Limb (tissue), 2 donors: ENCODE measurements around the gene STAB2.
"Not testable (repeated sequence)": the region's sequence is repeated elsewhere in the genome, so short reads cannot be mapped to it uniquely, and the experiment has no call there.

ENCODE experiments used
- DNase-seq, 2 donors: peaks; one replicate each; pipeline ENCODE4 v3.0.0-alpha.2; 2016; ENCODE audit errors: extremely low spot score in 2 of 2

STAB2 gene

GRCh38 chr12:103645202-103645601, 58.1 kb downstream of the STAB2 start:
- DNase-seq: no peak

GRCh38 chr12:103647267-103647666, 60.2 kb downstream of the STAB2 start:
- DNase-seq: peak in 1 of 2 donors; percentile 31

DNA sequence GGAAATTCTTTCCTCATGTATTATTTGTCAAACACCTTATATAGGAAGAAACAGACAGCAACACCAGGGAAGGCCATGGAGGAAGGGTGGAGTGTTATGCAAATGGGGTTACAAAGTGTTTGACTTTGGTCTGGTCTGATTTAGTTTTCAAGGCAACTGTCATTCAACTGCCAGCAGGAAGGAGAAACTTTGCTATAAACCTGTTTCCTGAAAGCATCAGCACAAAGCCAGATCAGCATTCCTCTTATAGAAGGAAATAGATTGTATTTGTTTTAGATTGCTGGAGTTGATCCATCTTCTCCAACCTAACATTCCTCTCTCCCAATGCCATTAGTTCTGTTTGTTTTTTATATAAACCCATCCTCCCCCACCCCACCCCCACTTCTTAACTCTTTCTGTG, 65.7 kb downstream of the STAB2 start:
- no peak for DNase-seq

DNA sequence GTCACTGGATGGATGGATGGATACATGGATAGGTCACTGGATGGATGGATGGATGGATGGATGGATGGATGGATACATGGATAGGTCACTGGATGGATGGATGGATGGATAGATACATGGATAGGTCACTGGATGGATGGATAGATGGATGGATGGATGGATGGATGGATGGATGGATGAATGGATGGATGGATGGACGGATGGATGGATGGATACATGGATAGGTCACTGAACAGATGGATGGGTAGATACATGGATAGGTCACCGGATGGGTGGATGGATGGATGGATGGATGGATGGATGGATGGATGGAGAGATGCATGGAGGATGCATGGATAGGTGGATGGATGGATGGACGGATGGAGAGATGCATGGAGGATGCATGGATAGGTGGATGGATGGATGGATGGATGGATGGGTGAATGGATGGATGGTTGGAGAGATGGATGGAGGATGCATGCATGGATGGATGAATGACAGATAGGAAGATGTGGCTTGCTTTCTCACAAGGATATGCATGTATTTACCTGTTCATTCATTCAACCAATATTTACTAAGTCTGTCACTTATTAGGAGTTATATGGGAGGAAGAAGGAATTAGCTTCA, 66.6 kb downstream of the STAB2 start:
- DNase-seq: not testable (repeated sequence)

DNA sequence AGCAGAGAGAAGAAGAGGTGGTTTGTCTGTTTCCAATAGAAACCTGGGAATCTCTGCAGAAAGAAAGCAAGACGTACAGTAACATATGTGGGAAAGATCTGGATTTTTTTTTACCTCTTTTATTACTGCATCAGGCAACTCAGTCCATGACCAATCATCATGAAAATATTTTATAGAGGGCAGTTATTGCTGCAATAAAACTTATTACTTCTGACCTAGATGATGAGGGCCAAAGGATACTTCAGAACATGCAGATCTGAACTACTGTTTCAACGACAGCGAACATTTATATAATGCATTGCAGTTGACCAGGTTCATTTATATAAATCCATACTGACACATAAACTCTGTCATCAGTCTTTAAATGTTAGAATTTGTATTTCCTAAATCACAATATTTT, 67.7 kb downstream of the STAB2 start:
- no peak for DNase-seq

GRCh38 chr12:103656291-103656690, 69.2 kb downstream of the STAB2 start:
- DNase-seq: no peak

DNA sequence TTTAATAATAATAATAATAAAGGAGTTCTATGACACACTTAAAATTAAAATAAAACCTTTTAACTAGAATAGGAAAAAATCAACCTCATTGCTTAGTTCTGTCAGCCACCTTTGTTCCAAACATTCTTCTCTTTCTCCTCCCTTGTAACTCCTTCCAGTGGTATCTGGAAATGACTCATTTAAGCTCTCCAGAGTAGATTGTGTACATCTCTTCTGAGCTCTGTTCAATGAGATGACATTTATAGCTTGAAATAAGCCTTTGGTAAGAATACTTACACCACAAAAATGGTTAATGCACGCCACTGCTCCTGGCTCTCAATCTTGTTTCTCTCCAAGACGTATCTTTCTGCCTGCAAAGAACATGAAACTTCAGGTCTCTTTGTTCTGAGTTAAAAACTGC, 70.3 kb downstream of the STAB2 start:
- no peak for DNase-seq

DNA sequence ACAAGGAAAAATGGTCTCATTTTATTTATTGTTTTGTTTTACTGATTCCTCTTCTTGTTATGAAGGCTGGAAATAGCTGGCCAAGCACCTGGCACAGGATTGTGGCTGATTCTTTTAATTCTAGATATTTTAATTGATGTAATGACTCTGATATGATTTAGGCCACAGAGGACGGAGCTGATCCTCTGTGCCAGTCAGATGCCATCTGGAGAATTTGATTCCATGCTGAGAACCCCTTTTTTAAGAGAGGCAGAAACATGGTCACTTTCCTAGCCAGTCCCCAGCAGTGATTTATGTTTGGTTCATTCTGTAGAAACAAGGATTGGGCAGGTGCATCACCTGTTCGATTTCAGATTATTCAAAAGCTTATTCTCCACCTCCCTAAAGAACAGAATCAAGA, 77.6 kb downstream of the STAB2 start:
- DNase-seq: no peak

DNA sequence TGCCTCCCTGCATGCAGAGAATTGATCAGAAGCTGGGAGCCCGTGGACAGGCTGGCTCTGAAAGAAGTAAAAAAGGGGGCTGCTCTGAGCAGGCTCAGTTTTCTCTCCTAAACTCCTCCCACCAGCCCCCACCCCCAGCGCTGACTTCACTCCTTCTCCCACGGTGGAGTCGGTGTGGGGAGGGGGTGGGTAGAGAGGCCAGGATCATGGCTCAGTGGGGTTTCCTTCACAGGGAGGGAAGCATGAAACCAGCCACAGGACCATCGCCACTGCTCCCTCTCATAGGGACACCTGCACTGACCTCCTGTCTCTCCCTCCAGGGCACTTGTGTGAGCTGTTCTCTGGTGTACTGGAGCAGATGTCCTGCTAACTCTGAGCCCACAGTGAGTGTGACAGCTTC, 78.9 kb downstream of the STAB2 start:
- no peak for DNase-seq

- DNase-seq: no peak
These were observed 80.1 kb downstream of the STAB2 start for GRCh38 chr12:103667125-103667524.

DNA sequence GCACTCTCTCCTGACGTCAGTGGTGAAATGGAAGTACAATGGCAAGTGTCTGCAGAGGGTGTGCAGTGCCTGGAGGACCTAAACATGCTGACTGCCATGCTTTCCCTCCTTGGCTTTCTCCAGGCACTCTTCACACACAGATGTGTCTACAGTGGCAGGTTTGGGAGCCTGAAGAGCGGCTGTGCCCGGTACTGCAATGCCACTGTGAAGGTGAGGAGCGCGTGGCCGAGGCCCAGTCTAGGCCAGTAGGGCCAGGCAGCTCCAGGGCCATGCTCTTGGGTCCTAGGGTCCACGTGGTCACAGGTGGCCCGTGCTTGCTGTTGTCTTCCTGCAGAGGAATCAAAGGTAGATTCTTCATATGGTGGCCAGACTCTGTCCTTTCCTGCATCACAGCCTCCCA, 81.4 kb downstream of the STAB2 start:
- DNase-seq: no peak

- no peak for DNase-seq
These were observed 84.3 kb downstream of the STAB2 start for GRCh38 chr12:103671367-103671766.

DNA sequence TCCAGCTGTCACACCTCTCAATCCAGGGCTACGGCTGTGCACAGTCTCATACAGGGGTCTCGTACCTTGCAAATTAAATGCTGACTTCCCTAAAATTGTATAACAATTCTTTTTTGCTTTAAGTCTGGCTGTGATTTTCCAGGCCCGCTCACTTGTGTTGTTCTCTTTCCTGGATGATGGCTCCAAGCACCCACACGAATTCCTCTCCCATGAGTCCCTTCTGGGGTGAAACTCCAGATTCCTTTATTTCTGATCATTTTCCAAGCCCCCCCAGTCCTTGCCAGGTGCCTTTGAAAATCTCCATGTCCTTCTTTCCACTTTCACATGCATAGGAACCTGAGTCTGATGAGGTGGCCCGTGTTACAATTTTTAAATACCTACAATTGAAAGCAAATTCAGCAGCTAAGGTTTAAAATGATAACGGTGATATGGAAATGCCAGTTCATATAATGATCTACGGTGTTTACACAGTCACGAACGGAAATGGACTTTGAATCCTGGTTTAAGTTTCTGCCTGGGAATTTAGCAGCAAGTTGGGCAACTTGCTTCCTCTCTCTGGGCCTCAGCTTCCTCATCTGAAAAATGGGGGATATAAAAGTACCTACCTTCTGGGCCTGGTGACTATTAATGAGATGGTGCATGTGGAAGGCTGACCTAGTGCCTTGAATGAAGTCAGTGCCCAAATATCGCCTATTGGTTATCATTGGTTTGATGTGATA, 85.5 kb downstream of the STAB2 start:
- no peak for DNase-seq

GRCh38 chr12:103673487-103673886, 86.4 kb downstream of the STAB2 start:
- no peak for DNase-seq

- no peak for DNase-seq
These were observed 86.9 kb downstream of the STAB2 start for GRCh38 chr12:103673891-103674375.

DNA sequence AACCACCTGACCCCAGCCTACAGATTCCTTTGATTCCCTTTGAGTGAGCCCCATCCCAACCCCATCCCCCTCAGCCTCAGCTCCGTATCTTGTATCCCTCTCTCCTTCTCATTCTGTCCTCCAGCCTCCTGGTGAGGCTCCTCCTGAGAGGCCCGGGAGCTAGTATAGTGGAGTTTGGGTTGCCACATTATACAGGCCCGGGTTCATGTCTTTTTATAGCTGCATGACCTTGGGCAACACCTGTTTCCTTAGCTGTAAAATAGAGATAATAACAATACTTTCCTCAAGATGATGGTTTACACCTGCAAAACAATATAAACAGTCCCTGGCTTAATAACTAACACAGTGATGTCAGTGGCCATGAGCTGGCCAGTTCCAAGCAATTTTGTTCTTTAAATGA, 89.8 kb downstream of the STAB2 start:
- DNase-seq: no peak

- DNase-seq: no peak
These were observed 90.3 kb downstream of the STAB2 start for GRCh38 chr12:103677341-103677740.

- DNase-seq: no peak
These were observed 90.8 kb downstream of the STAB2 start for GRCh38 chr12:103677905-103678304.

DNA sequence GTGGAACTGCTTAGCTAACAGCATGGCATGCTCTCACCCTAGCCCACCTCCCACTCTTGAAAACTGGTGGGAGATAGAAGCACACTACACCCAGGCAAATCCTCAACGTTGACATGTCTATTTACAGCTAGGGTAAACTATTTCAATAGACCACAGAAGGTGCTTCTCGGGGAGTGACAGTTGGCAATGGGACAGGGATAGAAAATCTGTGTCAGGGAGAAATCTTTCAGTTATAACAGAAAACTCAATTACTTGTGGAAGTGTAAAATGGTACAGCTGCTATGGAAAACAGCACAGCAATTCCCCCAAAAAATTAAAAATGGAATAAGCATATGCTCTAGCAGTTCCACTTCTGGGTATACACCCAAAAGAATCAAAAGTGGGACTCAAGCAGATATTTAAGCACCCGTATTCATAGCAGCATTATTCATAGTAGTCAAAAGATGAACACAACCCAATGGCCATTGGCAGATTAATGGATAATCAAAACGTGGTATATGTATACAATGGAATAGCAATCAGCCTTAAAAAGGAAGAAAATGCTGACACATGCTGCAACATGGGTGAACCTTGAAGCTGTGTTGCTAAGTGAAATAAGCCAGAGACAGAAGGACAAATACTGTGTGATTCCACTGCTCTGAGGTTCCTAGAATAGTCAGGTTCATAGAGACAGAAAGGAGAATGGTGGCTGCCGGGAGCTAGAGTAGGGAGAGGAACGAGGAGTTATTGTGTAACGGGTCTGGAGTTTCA, 92.5 kb downstream of the STAB2 start:
- no peak for DNase-seq

DNA sequence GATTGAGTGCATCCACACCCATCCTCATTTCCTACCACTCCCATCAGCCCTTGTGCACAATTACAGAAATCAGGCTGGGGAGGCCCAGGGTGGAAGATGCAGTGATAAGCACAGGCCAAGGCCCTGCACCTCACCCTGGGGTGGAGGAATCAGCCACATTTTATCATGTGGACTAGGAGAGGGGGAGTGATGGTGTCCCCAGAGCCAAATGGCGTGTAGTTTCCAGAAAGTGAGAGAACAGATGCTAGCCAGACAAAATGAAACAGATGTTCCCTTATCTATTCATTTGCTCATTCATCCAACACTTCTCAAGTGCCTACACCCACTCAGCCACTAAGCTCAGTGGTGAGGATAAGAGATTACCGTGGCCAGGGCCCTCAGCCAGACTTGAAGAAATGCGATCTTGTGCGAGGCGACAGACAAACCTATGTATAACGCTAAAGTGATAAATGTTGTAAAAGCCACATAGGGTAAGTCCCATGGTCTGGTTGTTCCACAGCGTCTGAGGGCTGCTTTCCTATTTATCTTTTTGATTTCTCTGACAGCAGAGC, 93.6 kb downstream of the STAB2 start:
- DNase-seq: peak; percentile 29 to 37

GRCh38 chr12:103686026-103686425, 99.0 kb downstream of the STAB2 start:
- no peak for DNase-seq

- no peak for DNase-seq
These were observed 100.2 kb downstream of the STAB2 start for GRCh38 chr12:103687253-103687652.
